Nephron (organoid): ENCODE data around the gene FA2H.

ENCODE experiments used
- H3K27ac Mint-ChIP-seq, 3 experiments: 2 replicates each; pipeline ENCODE4 v1.8.0; 2020; ENCODE audit warnings: mixed read lengths in 3 of 3, mild to moderate bottlenecking in 2 of 3, moderate library complexity in 1 of 3
- H3K27me3 Mint-ChIP-seq: 2 replicates; pipeline ENCODE4 v1.8.0; 2021; ENCODE audit warnings: low read depth, mild to moderate bottlenecking, moderate library complexity, mixed read lengths
- H3K36me3 Mint-ChIP-seq: 2 replicates; pipeline ENCODE4 v1.8.0; 2020; ENCODE audit warnings: low read depth, mixed read lengths
- H3K4me1 Mint-ChIP-seq: 2 replicates; pipeline ENCODE4 v1.8.0; 2020; ENCODE audit warnings: mixed read lengths
- H3K4me3 Mint-ChIP-seq, 3 experiments: 2 replicates each; pipeline ENCODE4 v1.8.0; 2020; ENCODE audit warnings: mild to moderate bottlenecking in 3 of 3, mixed read lengths in 3 of 3, moderate library complexity in 2 of 3
- H3K9me3 Mint-ChIP-seq: 2 replicates; pipeline ENCODE4 v1.8.0; 2020; ENCODE audit warnings: mixed read lengths
- TF ChIP-seq, protein P1 (sequence below), 3 experiments: fragments of 200-600 bp; sonication (generic); IDR thresholded peaks; one replicate each; pipeline ENCODE4 v1.5.0; 2021; ENCODE audit warnings: antibody characterized with exemption in 3 of 3; ENCODE audit not compliant: unreplicated experiment in 3 of 3

The FA2H gene

GRCh38 chr16:74749291-74750055 lies 25.1 kb downstream of the FA2H start:
- H3K27me3 Mint-ChIP-seq = peaks cover 21% of the 10 kb centered on the region

GRCh38 chr16:74748616-74749026 lies 26.0 kb downstream of the FA2H start:
- TF ChIP-seq, protein P1, sequence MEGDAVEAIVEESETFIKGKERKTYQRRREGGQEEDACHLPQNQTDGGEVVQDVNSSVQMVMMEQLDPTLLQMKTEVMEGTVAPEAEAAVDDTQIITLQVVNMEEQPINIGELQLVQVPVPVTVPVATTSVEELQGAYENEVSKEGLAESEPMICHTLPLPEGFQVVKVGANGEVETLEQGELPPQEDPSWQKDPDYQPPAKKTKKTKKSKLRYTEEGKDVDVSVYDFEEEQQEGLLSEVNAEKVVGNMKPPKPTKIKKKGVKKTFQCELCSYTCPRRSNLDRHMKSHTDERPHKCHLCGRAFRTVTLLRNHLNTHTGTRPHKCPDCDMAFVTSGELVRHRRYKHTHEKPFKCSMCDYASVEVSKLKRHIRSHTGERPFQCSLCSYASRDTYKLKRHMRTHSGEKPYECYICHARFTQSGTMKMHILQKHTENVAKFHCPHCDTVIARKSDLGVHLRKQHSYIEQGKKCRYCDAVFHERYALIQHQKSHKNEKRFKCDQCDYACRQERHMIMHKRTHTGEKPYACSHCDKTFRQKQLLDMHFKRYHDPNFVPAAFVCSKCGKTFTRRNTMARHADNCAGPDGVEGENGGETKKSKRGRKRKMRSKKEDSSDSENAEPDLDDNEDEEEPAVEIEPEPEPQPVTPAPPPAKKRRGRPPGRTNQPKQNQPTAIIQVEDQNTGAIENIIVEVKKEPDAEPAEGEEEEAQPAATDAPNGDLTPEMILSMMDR (IDR thresholded peaks at IDR 0.05; ENCODE audit: unreplicated experiment in 3 of 3) = no peak
- Mint-ChIP-seq H3K9me3 (no peaks in the 10 kb centered on the region), H3K36me3 (no peaks in the 10 kb centered on the region), H3K4me1 (no peaks in the 10 kb centered on the region), H3K4me3 (no peak overlapping the region), H3K27me3 (peaks cover 17% of the 10 kb centered on the region), H3K27ac (no peak overlapping the region)

More at GRCh38 chr16:74749291-74750055, 25.1 kb downstream of the FA2H start:
- Mint-ChIP-seq H3K36me3 (no peaks in the 10 kb centered on the region), H3K4me3 (no peak overlapping the region), H3K9me3 (no peaks in the 10 kb centered on the region), H3K4me1 (no peaks in the 10 kb centered on the region), H3K27ac (no peak overlapping the region)
- TF ChIP-seq, protein P1 (IDR thresholded peaks at IDR 0.05; ENCODE audit: unreplicated experiment in 3 of 3) = no peak

GRCh38 chr16:74747716-74748615 lies 26.7 kb downstream of the FA2H start:
- Mint-ChIP-seq H3K9me3 (no peaks in the 10 kb centered on the region), H3K36me3 (no peaks in the 10 kb centered on the region), H3K27ac (no peak overlapping the region), H3K4me3 (no peak overlapping the region), H3K4me1 (no peaks in the 10 kb centered on the region), H3K27me3 (peaks cover 13% of the 10 kb centered on the region)
- TF ChIP-seq, protein P1 (IDR thresholded peaks at IDR 0.05; ENCODE audit: unreplicated experiment in 3 of 3) = no peak

GRCh38 chr16:74745926-74746325 lies 28.7 kb downstream of the FA2H start:
- Mint-ChIP-seq H3K4me1 (peaks cover 7% of the 10 kb centered on the region), H3K4me3 (no peak overlapping the region), H3K27me3 (peaks cover 3% of the 10 kb centered on the region), H3K27ac (no peak overlapping the region), H3K36me3 (no peaks in the 10 kb centered on the region), H3K9me3 (no peaks in the 10 kb centered on the region)
- TF ChIP-seq, protein P1 (IDR thresholded peaks at IDR 0.05; ENCODE audit: unreplicated experiment in 3 of 3) = no peak

DNA sequence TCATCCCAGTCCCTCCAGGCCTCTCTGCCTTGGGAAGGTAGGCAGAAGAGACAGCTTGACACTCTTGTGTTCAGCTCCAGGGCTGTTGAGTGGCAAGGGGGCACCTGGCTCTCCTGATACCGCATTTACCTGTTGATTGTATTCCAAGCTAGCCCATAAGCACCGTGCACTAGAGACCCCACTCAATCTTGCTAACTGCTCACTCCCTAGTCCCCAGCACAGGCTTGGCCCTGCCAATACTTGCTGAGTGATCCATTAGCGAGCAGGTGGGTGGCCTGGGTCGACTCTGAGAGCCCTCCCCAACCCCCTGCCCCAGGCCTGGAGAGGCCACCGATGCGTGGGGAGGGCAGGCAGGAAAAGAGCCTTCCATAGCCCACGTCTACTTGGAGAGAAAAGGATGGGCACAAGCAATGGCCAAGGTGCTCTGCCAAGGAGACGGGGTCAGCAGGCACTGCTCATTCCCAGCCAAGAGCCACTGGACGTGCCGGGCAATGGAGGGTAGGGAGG lies 29.5 kb downstream of the FA2H start:
- TF ChIP-seq, protein P1 (IDR thresholded peaks at IDR 0.05; ENCODE audit: unreplicated experiment in 3 of 3) = no peak
- Mint-ChIP-seq H3K27ac (peak overlapping the region in 1 of 3 experiments; percentile 48), H3K27me3 (peaks cover 3% of the 10 kb centered on the region)

More for the DNA sequence above, 29.5 kb downstream of the FA2H start:
- H3K36me3 Mint-ChIP-seq = no peaks in the 10 kb centered on the region
- H3K4me3 Mint-ChIP-seq = no peak overlapping the region
- H3K4me1 Mint-ChIP-seq = peaks cover 7% of the 10 kb centered on the region
- H3K9me3 Mint-ChIP-seq = no peaks in the 10 kb centered on the region
